Measurements from ENCODE around the gene PAX5.

Gene PAX5

DNA sequence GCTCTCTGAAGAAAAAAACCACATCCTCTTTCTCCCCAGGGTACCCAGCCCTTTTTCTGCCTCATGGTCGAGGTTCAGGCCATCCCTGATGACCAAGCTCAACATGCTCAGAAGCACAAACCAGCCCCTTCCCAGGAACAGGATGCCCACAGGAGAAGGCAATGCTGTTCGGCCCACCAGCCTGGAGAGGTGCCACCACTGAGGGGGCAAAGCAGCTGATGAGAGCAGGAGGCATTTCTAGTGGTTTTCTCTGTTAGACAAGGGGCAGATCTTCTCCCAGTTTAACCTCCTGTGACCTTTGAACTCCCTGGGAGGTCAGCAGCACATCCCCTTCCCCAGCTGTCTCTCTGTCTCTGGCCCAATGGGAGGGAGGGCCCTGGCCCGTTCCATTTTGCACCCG is 73.0 kb downstream of the PAX5 start:
- H3K27ac ChIP-seq (ENCODE audit: insufficient read depth, low read length, poor library complexity, severe bottlenecking), result no peak overlapping the region
- H3K36me3 ChIP-seq (ENCODE audit: control insufficient read depth, insufficient read depth, low read length), result no peaks in the 10 kb centered on the region
- no peak overlapping the region for H3K4me3 ChIP-seq (ENCODE audit: insufficient read depth, low read depth, low read length, poor library complexity, severe bottlenecking)
- peaks cover 10% of the 10 kb centered on the region for H3K27me3 ChIP-seq (replicated peaks; ENCODE audit: control insufficient read depth, insufficient read depth, low read length, poor library complexity, severe bottlenecking)
- no peaks in the 10 kb centered on the region for H3K9me3 ChIP-seq (ENCODE audit: control insufficient read depth, low read length)
- DNase-seq, result no peak
- no peaks in the 10 kb centered on the region for H3K4me1 ChIP-seq (ENCODE audit: control insufficient read depth, insufficient read depth, low read length, poor library complexity, severe bottlenecking)

DNA sequence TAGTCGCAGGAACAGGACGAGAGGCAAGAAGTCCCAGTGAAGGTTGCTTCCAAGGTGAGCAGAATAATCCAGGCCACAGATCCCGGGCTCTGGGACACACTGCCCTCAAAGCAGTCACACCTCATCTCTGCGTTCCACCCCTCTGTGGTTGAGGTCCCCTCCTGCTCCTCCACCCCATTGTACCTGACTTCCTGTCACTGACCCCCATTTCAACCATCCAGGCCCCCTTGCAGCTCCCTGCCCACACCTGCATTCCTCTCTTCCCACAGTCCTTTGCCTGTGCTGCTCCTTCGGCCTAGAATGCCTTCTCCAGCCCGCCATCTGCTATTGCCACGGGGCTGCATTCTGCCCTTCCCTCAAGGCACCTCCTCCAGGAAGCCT is 73.5 kb downstream of the PAX5 start:
- H3K9me3 ChIP-seq (ENCODE audit: control insufficient read depth, low read length), result no peaks in the 10 kb centered on the region
- H3K27ac ChIP-seq (ENCODE audit: insufficient read depth, low read length, poor library complexity, severe bottlenecking), result no peak overlapping the region
- peaks cover 10% of the 10 kb centered on the region for H3K27me3 ChIP-seq (replicated peaks; ENCODE audit: control insufficient read depth, insufficient read depth, low read length, poor library complexity, severe bottlenecking)
- no peaks in the 10 kb centered on the region for H3K4me1 ChIP-seq (ENCODE audit: control insufficient read depth, insufficient read depth, low read length, poor library complexity, severe bottlenecking)
- no peaks in the 10 kb centered on the region for H3K36me3 ChIP-seq (ENCODE audit: control insufficient read depth, insufficient read depth, low read length)
- DNase-seq, result no peak
- no peak overlapping the region for H3K4me3 ChIP-seq (ENCODE audit: insufficient read depth, low read depth, low read length, poor library complexity, severe bottlenecking)

DNA sequence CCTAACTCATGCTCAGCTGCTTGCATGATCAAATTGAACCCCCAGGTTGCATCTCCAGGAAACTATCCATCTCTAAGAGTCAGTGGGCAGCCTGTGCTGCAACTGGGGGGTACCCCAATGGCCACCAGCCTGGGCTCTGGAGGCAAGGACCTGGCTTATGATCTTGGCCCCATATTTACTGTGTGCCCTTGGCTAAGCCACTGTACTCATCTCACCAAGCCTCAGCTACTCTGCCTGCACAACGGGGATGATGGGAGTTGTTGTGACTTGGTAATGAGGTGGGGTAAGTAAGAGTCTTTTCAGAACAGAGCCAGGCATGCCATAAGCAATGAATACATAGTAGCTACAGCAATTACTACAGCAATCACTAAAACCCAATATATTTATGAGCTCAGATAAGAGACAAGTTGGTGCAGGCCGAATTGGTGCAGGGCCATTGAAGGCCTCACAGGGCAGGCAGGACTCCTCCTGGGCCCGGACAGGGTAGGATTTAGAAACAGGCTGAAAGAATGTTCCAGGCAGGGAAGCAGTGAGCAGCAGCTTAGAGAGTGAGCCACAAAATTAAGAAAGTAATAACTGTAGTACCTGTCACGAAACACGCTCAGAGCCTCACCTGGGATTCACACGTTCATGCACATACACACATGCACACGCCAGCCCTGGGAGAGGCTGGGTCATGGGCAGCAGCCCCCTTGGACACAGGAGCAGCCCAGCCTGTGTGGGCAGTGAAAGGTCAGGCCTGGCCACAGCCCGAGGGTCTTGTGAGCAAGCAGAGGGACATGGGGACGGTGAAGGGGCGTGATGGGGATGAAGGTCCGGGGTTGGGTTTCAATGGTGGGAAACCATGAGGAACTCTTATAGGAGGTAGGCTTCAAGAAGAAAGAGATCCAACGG is 74.1 kb downstream of the PAX5 start:
- H3K4me1 ChIP-seq (ENCODE audit: control insufficient read depth, insufficient read depth, low read length, poor library complexity, severe bottlenecking), result no peaks in the 10 kb centered on the region
- peaks cover 10% of the 10 kb centered on the region for H3K27me3 ChIP-seq (replicated peaks; ENCODE audit: control insufficient read depth, insufficient read depth, low read length, poor library complexity, severe bottlenecking)
- H3K9me3 ChIP-seq (ENCODE audit: control insufficient read depth, low read length), result no peaks in the 10 kb centered on the region
- DNase-seq, result no peak
- H3K27ac ChIP-seq (ENCODE audit: insufficient read depth, low read length, poor library complexity, severe bottlenecking), result no peak overlapping the region
- H3K4me3 ChIP-seq (ENCODE audit: insufficient read depth, low read depth, low read length, poor library complexity, severe bottlenecking), result no peak overlapping the region
- no peaks in the 10 kb centered on the region for H3K36me3 ChIP-seq (ENCODE audit: control insufficient read depth, insufficient read depth, low read length)

DNA sequence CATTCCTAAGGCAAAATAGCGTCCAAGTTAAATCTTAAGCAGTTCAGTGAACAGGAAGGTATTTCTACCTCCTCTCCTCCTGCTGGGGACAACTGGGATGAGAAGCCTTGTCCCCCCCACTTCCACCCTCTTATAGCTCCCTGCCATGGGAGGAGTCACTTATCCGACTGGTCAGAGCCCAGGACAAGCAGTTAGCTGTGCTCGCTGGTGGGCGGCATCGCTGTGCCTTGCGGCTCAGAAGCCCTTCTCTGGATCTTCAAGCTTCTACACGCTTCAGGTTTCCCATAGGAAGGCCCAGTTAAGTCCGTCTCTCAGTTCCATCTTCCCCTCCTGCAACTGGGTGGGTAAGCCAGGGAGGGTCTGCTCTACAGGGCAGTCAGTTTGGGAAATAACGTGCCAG is 77.2 kb downstream of the PAX5 start:
- Histone ChIP-seq H3K27ac (ENCODE audit: insufficient read depth, low read length, poor library complexity, severe bottlenecking) (no peak overlapping the region), H3K4me3 (ENCODE audit: insufficient read depth, low read depth, low read length, poor library complexity, severe bottlenecking) (no peak overlapping the region), H3K9me3 (ENCODE audit: control insufficient read depth, low read length) (no peaks in the 10 kb centered on the region), H3K4me1 (ENCODE audit: control insufficient read depth, insufficient read depth, low read length, poor library complexity, severe bottlenecking) (no peaks in the 10 kb centered on the region), H3K27me3 (replicated peaks; ENCODE audit: control insufficient read depth, insufficient read depth, low read length, poor library complexity, severe bottlenecking) (peaks cover 10% of the 10 kb centered on the region), H3K36me3 (ENCODE audit: control insufficient read depth, insufficient read depth, low read length) (no peaks in the 10 kb centered on the region)
- DNase-seq, result no peak

DNA sequence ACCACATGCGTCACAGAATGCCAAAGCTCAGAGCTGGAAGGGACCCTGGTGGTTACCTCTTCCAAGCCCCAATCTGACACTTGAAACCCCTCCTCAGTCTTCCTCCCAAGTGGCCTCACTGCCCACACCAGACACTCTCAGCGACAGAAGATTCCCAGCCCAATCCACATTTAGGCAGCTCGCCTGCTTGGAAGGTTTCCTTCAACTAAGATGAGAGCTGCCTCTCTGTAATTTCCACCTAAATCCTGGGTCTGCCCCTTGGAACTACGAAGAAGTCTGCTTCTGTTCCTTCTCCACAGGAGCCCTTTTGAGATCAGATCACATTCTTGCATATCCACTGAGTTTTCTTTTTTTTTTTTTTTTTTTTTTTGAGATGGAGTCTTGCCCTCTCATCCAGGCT is 83.7 kb downstream of the PAX5 start:
- Histone ChIP-seq H3K36me3 (ENCODE audit: control insufficient read depth, insufficient read depth, low read length) (no peaks in the 10 kb centered on the region), H3K9me3 (ENCODE audit: control insufficient read depth, low read length) (no peaks in the 10 kb centered on the region), H3K27ac (ENCODE audit: insufficient read depth, low read length, poor library complexity, severe bottlenecking) (no peak overlapping the region), H3K27me3 (replicated peaks; ENCODE audit: control insufficient read depth, insufficient read depth, low read length, poor library complexity, severe bottlenecking) (no peaks in the 10 kb centered on the region), H3K4me1 (ENCODE audit: control insufficient read depth, insufficient read depth, low read length, poor library complexity, severe bottlenecking) (no peaks in the 10 kb centered on the region), H3K4me3 (ENCODE audit: insufficient read depth, low read depth, low read length, poor library complexity, severe bottlenecking) (no peak overlapping the region)
- DNase-seq, result no peak

DNA sequence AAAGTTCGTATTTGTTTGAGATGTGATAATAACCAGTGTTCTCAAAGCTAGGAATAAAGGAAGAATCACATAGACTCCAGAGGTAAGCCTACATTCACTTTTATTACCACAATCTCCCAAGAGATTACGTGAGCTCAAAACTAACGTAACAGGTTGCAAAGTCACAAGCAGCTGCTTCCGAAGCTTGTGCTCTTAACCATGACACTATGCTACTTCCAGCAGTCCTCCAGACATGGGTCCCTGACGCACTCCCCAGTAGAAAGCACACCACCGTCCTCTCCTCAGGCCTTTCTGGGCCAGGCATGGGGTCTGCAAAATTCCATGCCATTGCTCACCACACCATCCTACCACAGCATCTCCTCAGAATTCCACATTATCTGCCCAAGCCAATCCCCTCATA is 84.6 kb downstream of the PAX5 start:
- DNase-seq, result no peak

DNA sequence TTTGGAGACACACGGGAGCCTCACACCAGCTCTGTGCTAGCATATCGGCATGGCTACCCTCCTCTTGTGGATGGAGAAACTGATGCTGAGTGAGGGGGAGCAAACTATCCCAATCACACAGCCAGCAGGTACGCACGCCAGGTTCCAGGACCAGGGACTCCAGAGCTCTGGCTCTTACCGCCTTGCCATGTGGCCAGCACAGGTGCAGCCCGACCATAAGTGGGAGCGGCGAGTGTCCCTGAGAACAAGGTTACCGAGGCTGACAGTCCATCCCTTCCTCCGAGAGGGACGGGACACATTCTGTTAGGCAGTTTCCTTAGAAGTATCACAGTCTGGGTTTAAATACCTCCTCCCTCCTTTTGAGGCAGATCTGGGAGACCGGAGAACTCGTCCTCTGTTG is 86.0 kb downstream of the PAX5 start:
- H3K4me3 ChIP-seq (ENCODE audit: insufficient read depth, low read depth, low read length, poor library complexity, severe bottlenecking), result no peak overlapping the region
- no peak overlapping the region for H3K27ac ChIP-seq (ENCODE audit: insufficient read depth, low read length, poor library complexity, severe bottlenecking)
- no peaks in the 10 kb centered on the region for H3K36me3 ChIP-seq (ENCODE audit: control insufficient read depth, insufficient read depth, low read length)
- no peaks in the 10 kb centered on the region for H3K4me1 ChIP-seq (ENCODE audit: control insufficient read depth, insufficient read depth, low read length, poor library complexity, severe bottlenecking)
- no peaks in the 10 kb centered on the region for H3K27me3 ChIP-seq (replicated peaks; ENCODE audit: control insufficient read depth, insufficient read depth, low read length, poor library complexity, severe bottlenecking)
- H3K9me3 ChIP-seq (ENCODE audit: control insufficient read depth, low read length), result no peaks in the 10 kb centered on the region
- DNase-seq, result no peak

More for the DNA sequence above, 84.6 kb downstream of the PAX5 start:
- Histone ChIP-seq H3K27me3 (replicated peaks; ENCODE audit: control insufficient read depth, insufficient read depth, low read length, poor library complexity, severe bottlenecking) (no peaks in the 10 kb centered on the region), H3K4me1 (ENCODE audit: control insufficient read depth, insufficient read depth, low read length, poor library complexity, severe bottlenecking) (no peaks in the 10 kb centered on the region), H3K9me3 (ENCODE audit: control insufficient read depth, low read length) (no peaks in the 10 kb centered on the region), H3K27ac (ENCODE audit: insufficient read depth, low read length, poor library complexity, severe bottlenecking) (no peak overlapping the region), H3K36me3 (ENCODE audit: control insufficient read depth, insufficient read depth, low read length) (no peaks in the 10 kb centered on the region), H3K4me3 (ENCODE audit: insufficient read depth, low read depth, low read length, poor library complexity, severe bottlenecking) (no peak overlapping the region)

DNA sequence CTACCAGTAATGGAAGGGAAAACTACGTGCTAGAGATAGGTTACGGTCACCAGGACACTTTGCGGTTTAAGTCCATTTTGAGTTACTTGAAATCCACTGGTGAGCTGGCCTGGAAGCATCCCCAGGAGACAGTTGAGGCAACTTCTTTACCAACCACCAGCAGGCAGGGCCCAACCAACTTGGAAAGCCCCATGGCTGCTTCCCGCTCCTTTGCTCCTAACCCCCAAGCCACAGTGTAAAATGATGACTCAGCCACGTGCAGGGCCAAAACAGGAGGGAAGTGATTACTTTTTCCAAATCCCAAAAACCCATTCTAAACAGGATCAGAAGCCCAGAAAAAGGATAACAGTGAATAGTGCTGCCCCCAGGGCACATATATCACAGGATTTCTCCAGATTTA is 87.4 kb downstream of the PAX5 start:
- no peaks in the 10 kb centered on the region for H3K36me3 ChIP-seq (ENCODE audit: control insufficient read depth, insufficient read depth, low read length)
- H3K27me3 ChIP-seq (replicated peaks; ENCODE audit: control insufficient read depth, insufficient read depth, low read length, poor library complexity, severe bottlenecking), result no peaks in the 10 kb centered on the region
- no peaks in the 10 kb centered on the region for H3K4me1 ChIP-seq (ENCODE audit: control insufficient read depth, insufficient read depth, low read length, poor library complexity, severe bottlenecking)
- H3K4me3 ChIP-seq (ENCODE audit: insufficient read depth, low read depth, low read length, poor library complexity, severe bottlenecking), result no peak overlapping the region
- no peak for DNase-seq
- H3K27ac ChIP-seq (ENCODE audit: insufficient read depth, low read length, poor library complexity, severe bottlenecking), result no peak overlapping the region
- no peaks in the 10 kb centered on the region for H3K9me3 ChIP-seq (ENCODE audit: control insufficient read depth, low read length)

DNA sequence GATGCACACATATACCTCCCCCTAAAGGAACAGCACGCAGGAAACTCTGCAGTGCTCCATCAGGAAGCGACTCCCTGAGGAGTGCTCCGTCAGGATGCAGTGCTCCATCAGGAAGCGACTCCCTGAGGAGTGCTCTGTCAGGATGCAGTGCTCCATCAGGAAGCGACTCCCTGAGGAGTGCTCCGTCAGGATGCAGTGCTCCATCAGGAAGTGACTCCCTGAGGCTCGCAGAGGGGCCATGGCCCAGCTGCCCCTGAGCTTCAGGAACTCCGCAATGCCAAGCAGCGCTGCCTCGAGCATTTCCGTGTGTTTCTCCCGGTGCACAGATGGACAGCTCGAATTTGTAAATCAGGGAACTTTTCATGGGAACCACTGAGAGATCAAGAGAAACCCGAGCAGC is 88.1 kb downstream of the PAX5 start:
- Histone ChIP-seq H3K27ac (ENCODE audit: insufficient read depth, low read length, poor library complexity, severe bottlenecking) (no peak overlapping the region), H3K4me3 (ENCODE audit: insufficient read depth, low read depth, low read length, poor library complexity, severe bottlenecking) (no peak overlapping the region), H3K9me3 (ENCODE audit: control insufficient read depth, low read length) (no peaks in the 10 kb centered on the region), H3K27me3 (replicated peaks; ENCODE audit: control insufficient read depth, insufficient read depth, low read length, poor library complexity, severe bottlenecking) (no peaks in the 10 kb centered on the region), H3K36me3 (ENCODE audit: control insufficient read depth, insufficient read depth, low read length) (no peaks in the 10 kb centered on the region), H3K4me1 (ENCODE audit: control insufficient read depth, insufficient read depth, low read length, poor library complexity, severe bottlenecking) (no peaks in the 10 kb centered on the region)
- no peak for DNase-seq

DNA sequence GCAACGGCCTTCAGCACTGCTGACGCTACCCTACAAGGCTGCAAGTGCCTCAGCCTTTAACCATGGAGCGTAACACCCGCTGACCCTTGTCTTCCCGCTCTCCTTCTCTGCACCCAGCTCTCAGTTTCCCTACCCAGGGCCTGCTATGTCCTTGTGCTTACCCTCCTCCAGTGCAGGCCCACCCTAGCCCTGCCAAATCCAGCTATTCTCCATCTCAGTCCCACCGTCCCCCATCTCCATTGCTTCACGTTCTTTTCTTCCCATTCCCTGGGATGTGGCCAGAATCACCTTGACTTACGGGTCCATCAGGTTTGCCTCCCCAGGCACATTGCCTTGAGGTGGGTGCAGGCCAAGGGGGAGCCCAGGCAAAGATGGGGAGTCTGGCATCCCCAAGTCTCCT is 91.2 kb downstream of the PAX5 start:
- Histone ChIP-seq H3K9me3 (ENCODE audit: control insufficient read depth, low read length) (no peaks in the 10 kb centered on the region), H3K4me3 (ENCODE audit: insufficient read depth, low read depth, low read length, poor library complexity, severe bottlenecking) (no peak overlapping the region), H3K27ac (ENCODE audit: insufficient read depth, low read length, poor library complexity, severe bottlenecking) (no peak overlapping the region), H3K4me1 (ENCODE audit: control insufficient read depth, insufficient read depth, low read length, poor library complexity, severe bottlenecking) (no peaks in the 10 kb centered on the region), H3K27me3 (replicated peaks; ENCODE audit: control insufficient read depth, insufficient read depth, low read length, poor library complexity, severe bottlenecking) (no peaks in the 10 kb centered on the region), H3K36me3 (ENCODE audit: control insufficient read depth, insufficient read depth, low read length) (no peaks in the 10 kb centered on the region)
- DNase-seq, result no peak

Data from effector memory CD4-positive, alpha-beta T cell (primary cell).